Urothelium cell line (cell line): ENCODE data around the gene USP17L25.
"Not testable (repeated sequence)": the region's sequence is repeated elsewhere in the genome, so short reads cannot be mapped to it uniquely, and the experiment has no call there.

ENCODE experiments used
- DNase-seq: peaks from one replicate; pipeline ENCODE4 v3.0.0; 2011; ENCODE audit warnings: low spot score, mixed read lengths
- FAIRE-seq: peaks from 2 replicates; lab custom pipeline; 2011; peaks lifted over from hg19 to GRCh38; lab: Jason Lieb, UNC

The USP17L25 gene

GRCh38 chr4:9329611-9330010, at the start of gene USP17L25:
TSS of gene USP17L25 (plus strand) at chr4:9329911. CDS start at chr4:9329911, 0 bp downstream.
- DNase-seq, FAIRE-seq: not testable (repeated sequence)

GRCh38 chr4:9324191-9324590, 5.5 kb upstream of the USP17L25 start:
- DNase-seq, FAIRE-seq: not testable (repeated sequence)

- DNase-seq, FAIRE-seq: not testable (repeated sequence)
Observed at GRCh38 chr4:9324865-9325264, 4.8 kb upstream of the USP17L25 start, which contains the start of gene USP17L24. TSS of gene USP17L24 (plus strand) at chr4:9325165. CDS start at chr4:9325165, 0 bp downstream.

GRCh38 chr4:9334358-9334757, 4.6 kb downstream of the USP17L25 start, which contains the start of gene USP17L26:
TSS of gene USP17L26 (plus strand) at chr4:9334658. CDS start at chr4:9334658, 0 bp downstream.
- DNase-seq, FAIRE-seq: not testable (repeated sequence)

GRCh38 chr4:9339103-9339502, 9.4 kb downstream of the USP17L25 start, which contains the start of gene USP17L5:
TSS of gene USP17L5 (plus strand) at chr4:9339403. CDS start at chr4:9339403, 0 bp downstream.
- DNase-seq, FAIRE-seq: not testable (repeated sequence)

- DNase-seq, FAIRE-seq: not testable (repeated sequence)
Observed at GRCh38 chr4:9343848-9344247, 14.1 kb downstream of the USP17L25 start, which contains the start of gene USP17L27. TSS of gene USP17L27 (plus strand) at chr4:9344148. CDS start at chr4:9344148, 0 bp downstream.

- not testable (repeated sequence) for FAIRE-seq, DNase-seq
Observed at GRCh38 chr4:9348593-9348992, 18.9 kb downstream of the USP17L25 start, which contains the start of gene USP17L28. TSS of gene USP17L28 (plus strand) at chr4:9348893. CDS start at chr4:9348893, 0 bp downstream.

GRCh38 chr4:9350866-9351265, 21.2 kb downstream of the USP17L25 start:
- not testable (repeated sequence) for FAIRE-seq

GRCh38 chr4:9353338-9353737, 23.6 kb downstream of the USP17L25 start, which contains the start of gene USP17L29:
TSS of gene USP17L29 (plus strand) at chr4:9353638. CDS start at chr4:9353638, 0 bp downstream.
- DNase-seq, FAIRE-seq: not testable (repeated sequence)

More at GRCh38 chr4:9350866-9351265, 21.2 kb downstream of the USP17L25 start:
- not testable (repeated sequence) for DNase-seq

GRCh38 chr4:9362829-9363228, 33.1 kb downstream of the USP17L25 start, which contains the start of gene USP17L30:
TSS of gene USP17L30 (plus strand) at chr4:9363129. CDS start at chr4:9363129, 0 bp downstream.
- not testable (repeated sequence) for FAIRE-seq, DNase-seq

- FAIRE-seq, DNase-seq: not testable (repeated sequence)
Observed at GRCh38 chr4:9379881-9380280, 50.2 kb downstream of the USP17L25 start.
